Measurements from ENCODE around the gene POGZ. TPM values are rescaled to one million over a fixed set of nuclear protein-coding genes. Genes with fewer than 3 reads are reported as not detected.
"Not testable (repeated sequence)": the region's sequence is repeated elsewhere in the genome, so short reads cannot be mapped to it uniquely, and the experiment has no call there.

The POGZ gene
- total RNA-seq, 1 experiment from 2014 or later = 77.9 TPM

GRCh38 chr1:151393583-151393982 is 65.7 kb downstream of the POGZ start:
- Histone ChIP-seq H3K9me2 (replicated peaks; ENCODE audit: low read length) (no peaks in the 10 kb centered on the region), H3F3A (ENCODE audit: low read length, unreplicated experiment) (no peaks in the 10 kb centered on the region), H3K4me3 (ENCODE audit: low read length) (no peak overlapping the region), H2AFZ (ENCODE audit: low read length) (no peak overlapping the region), H3K9me3 (ENCODE audit: low read length) (no peaks in the 10 kb centered on the region), H3K4me2 (ENCODE audit: low read length) (no peak overlapping the region), H3K79me2 (ENCODE audit: low read length) (no peaks in the 10 kb centered on the region), H4K20me1 (ENCODE audit: low read length) (no peaks in the 10 kb centered on the region), H3K27ac (ENCODE audit: low read length) (no peak overlapping the region), H3K27me3 (ENCODE audit: low read length) (no peaks in the 10 kb centered on the region), H3K36me3 (ENCODE audit: low read depth, low read length) (no peaks in the 10 kb centered on the region), H3K4me1 (ENCODE audit: insufficient read depth, low read length) (no peaks in the 10 kb centered on the region), H3K9ac (ENCODE audit: low read length) (no peak overlapping the region)
- no peak for DNase-seq
- CTCF ChIA-PET = interaction anchor here (0.6 kb wide), 1 partner anchor 53 kb away, joined by 3 read pairs; no protein-coding TSS in a partner anchor
- intact Hi-C loops (cut with micrococcal nuclease) = no loop called here
- TF ChIP-seq EZH2 (IDR thresholded peaks at IDR 0.05; ENCODE audit: low read length, unreplicated experiment) (no peak), CTCF (conservative IDR thresholded peaks at IDR 0.05; ENCODE audit: low read depth, low read length) (no peak), EZH2phosphoT487 (IDR thresholded peaks at IDR 0.05; ENCODE audit: borderline replicate concordance, low read length) (no peak)
- POLR2A ChIA-PET (ENCODE audit: unreplicated experiment) = no interaction called here
- BruUV-seq (replicated peaks) = no TSS peak
- no peak for ATAC-seq

- Histone ChIP-seq H3K27ac (ENCODE audit: low read length) (no peak overlapping the region), H3K9me2 (replicated peaks; ENCODE audit: low read length) (no peaks in the 10 kb centered on the region), H3K36me3 (ENCODE audit: low read depth, low read length) (no peaks in the 10 kb centered on the region), H3K79me2 (ENCODE audit: low read length) (no peaks in the 10 kb centered on the region), H3K4me3 (ENCODE audit: low read length) (no peak overlapping the region), H3K4me2 (ENCODE audit: low read length) (no peak overlapping the region), H2AFZ (ENCODE audit: low read length) (no peak overlapping the region), H3K4me1 (ENCODE audit: insufficient read depth, low read length) (no peaks in the 10 kb centered on the region), H3F3A (ENCODE audit: low read length, unreplicated experiment) (no peaks in the 10 kb centered on the region), H3K9ac (ENCODE audit: low read length) (no peak overlapping the region), H3K27me3 (ENCODE audit: low read length) (no peaks in the 10 kb centered on the region), H3K9me3 (ENCODE audit: low read length) (no peaks in the 10 kb centered on the region), H4K20me1 (ENCODE audit: low read length) (no peaks in the 10 kb centered on the region)
- intact Hi-C loops (cut with micrococcal nuclease) = no loop called here
- ATAC-seq (no peak), DNase-seq (no peak)
- ChIA-PET CTCF (no interaction called here), POLR2A (ENCODE audit: unreplicated experiment) (no interaction called here)
- BruUV-seq (replicated peaks) = no TSS peak
- TF ChIP-seq EZH2phosphoT487 (IDR thresholded peaks at IDR 0.05; ENCODE audit: borderline replicate concordance, low read length) = no peak
- no peak for TF ChIP-seq CTCF (conservative IDR thresholded peaks at IDR 0.05; ENCODE audit: low read depth, low read length)
- TF ChIP-seq EZH2 (IDR thresholded peaks at IDR 0.05; ENCODE audit: low read length, unreplicated experiment) = no peak
These were observed 68.2 kb downstream of the POGZ start for GRCh38 chr1:151391079-151391563.

GRCh38 chr1:151390221-151391078 is 68.8 kb downstream of the POGZ start:
- H3K9me3 ChIP-seq (ENCODE audit: low read length); H2AFZ ChIP-seq (ENCODE audit: low read length); DNase-seq; H3K4me2 ChIP-seq (ENCODE audit: low read length); POLR2A ChIA-PET (ENCODE audit: unreplicated experiment); H4K20me1 ChIP-seq (ENCODE audit: low read length); H3F3A ChIP-seq (ENCODE audit: low read length, unreplicated experiment); H3K9ac ChIP-seq (ENCODE audit: low read length); BruUV-seq (replicated peaks); H3K4me3 ChIP-seq (ENCODE audit: low read length); ATAC-seq; H3K27me3 ChIP-seq (ENCODE audit: low read length); H3K27ac ChIP-seq (ENCODE audit: low read length); intact Hi-C loops (cut with micrococcal nuclease); CTCF ChIA-PET; H3K9me2 ChIP-seq (replicated peaks; ENCODE audit: low read length); H3K79me2 ChIP-seq (ENCODE audit: low read length); H3K4me1 ChIP-seq (ENCODE audit: insufficient read depth, low read length); H3K36me3 ChIP-seq (ENCODE audit: low read depth, low read length): not testable (repeated sequence)
